Tongue (tissue), 2 donors: ENCODE measurements around the gene TENM4. TPM values are rescaled to one million over a fixed set of nuclear protein-coding genes. Genes with fewer than 3 reads are reported as not detected.

Source experiments
- DNase-seq: peaks from one replicate; pipeline ENCODE4 v3.0.0-alpha.2; 2015
- total RNA-seq: library from RNA; depleted of rRNA; stranded (reverse); fragments of >200 nt; gene quantifications from one replicate; pipeline ENCODE4 v1.2.3, GENCODE V29; 2014

The TENM4 gene
- total RNA-seq, 1 donor from 2014 or later, result 63.7 TPM

GRCh38 chr11:78782725-78783124, 658.1 kb downstream of the TENM4 start:
- DNase-seq, result no peak

- DNase-seq, result no peak
Observed at GRCh38 chr11:78780889-78781288, 659.9 kb downstream of the TENM4 start.

GRCh38 chr11:78773492-78773891, 667.3 kb downstream of the TENM4 start:
- no peak for DNase-seq

- no peak for DNase-seq
Observed at GRCh38 chr11:78773077-78773476, 667.8 kb downstream of the TENM4 start.

GRCh38 chr11:78772186-78772585, 668.6 kb downstream of the TENM4 start:
- no peak for DNase-seq

GRCh38 chr11:78770931-78771330, 669.9 kb downstream of the TENM4 start:
- DNase-seq, result no peak

- DNase-seq, result peak; percentile 21
Observed at GRCh38 chr11:78768971-78769370, 671.9 kb downstream of the TENM4 start.

GRCh38 chr11:78768345-78768744, 672.5 kb downstream of the TENM4 start:
- peak; percentile 19 for DNase-seq

- no peak for DNase-seq
Observed at GRCh38 chr11:78767027-78767932, 673.5 kb downstream of the TENM4 start.

GRCh38 chr11:78764946-78765345, 675.9 kb downstream of the TENM4 start:
- no peak for DNase-seq

- DNase-seq, result no peak
Observed at GRCh38 chr11:78763664-78764063, 677.2 kb downstream of the TENM4 start.

- no peak for DNase-seq
Observed at GRCh38 chr11:78762105-78762504, 678.7 kb downstream of the TENM4 start.

- peak; percentile 81 for DNase-seq
Observed at GRCh38 chr11:78759071-78759470, 681.8 kb downstream of the TENM4 start.

GRCh38 chr11:78753297-78753696, 687.5 kb downstream of the TENM4 start:
- DNase-seq, result no peak

- DNase-seq, result no peak
Observed at GRCh38 chr11:78752494-78752893, 688.3 kb downstream of the TENM4 start.

GRCh38 chr11:78748918-78749690, 691.7 kb downstream of the TENM4 start:
- no peak for DNase-seq

- DNase-seq, result no peak
Observed at GRCh38 chr11:78744949-78745348, 695.9 kb downstream of the TENM4 start.

- DNase-seq, result no peak
Observed at GRCh38 chr11:78744202-78744601, 696.6 kb downstream of the TENM4 start.

GRCh38 chr11:78742430-78742829, 698.4 kb downstream of the TENM4 start:
- peak; percentile 62 for DNase-seq

GRCh38 chr11:78741741-78742140, 699.1 kb downstream of the TENM4 start:
- peak; percentile 29 for DNase-seq

- DNase-seq, result peak; percentile 82
Observed at GRCh38 chr11:78740199-78741071, 700.4 kb downstream of the TENM4 start.

- DNase-seq, result peak; percentile 24
Observed at GRCh38 chr11:78737891-78738290, 702.9 kb downstream of the TENM4 start.
